ENCODE measurements around the gene VWA8. TPM values are rescaled to one million over a fixed set of nuclear protein-coding genes. Genes with fewer than 3 reads are reported as not detected.
A peak's percentile ranks its signal among the peaks of the same experiment; 100 is the strongest.
"Not testable (repeated sequence)": the region's sequence is repeated elsewhere in the genome, so short reads cannot be mapped to it uniquely, and the experiment has no call there.

The VWA8 gene
- total RNA-seq, 1 experiment from 2014 or later, result 8.4 TPM

DNA sequence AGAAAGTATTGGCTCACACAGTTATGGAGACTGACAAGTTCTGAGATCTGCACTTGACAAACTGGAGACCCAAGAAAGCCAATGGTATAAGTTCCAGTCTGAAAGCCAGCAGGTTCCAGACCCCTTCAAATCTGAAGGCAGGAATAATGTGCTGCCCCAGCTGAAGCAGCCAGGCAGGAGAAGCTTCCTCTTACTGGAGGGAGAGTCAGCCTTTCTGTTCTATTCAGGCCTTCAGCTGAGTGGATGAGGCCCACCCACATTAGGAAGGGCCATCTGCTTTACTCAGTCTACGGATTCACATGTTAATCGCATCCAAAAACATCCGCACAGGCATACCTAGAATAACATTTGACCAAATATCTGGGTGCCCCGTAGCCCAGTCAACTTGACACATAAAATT is 8.2 kb upstream of the VWA8 start:
- DNase-seq (ENCODE audit: low read depth), result no peak

DNA sequence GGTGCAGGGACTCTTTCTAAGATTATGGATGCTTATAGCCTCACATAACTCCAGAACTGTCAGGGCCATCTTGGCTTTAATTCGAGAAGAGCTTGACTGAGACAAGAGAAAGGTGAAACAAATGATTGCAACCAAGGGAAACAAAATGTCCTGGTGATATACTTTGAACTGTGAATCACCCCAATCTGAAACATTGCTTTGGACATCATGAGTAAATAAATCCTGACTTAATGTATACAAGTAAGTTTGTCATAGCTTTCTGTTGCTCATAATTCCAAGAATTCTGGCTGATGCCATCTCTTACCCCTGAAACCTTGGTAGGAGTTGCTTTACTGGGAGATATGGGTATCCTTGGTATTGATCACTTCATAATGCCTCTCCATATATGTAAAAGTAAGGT is 5.8 kb upstream of the VWA8 start:
- no peak for DNase-seq (ENCODE audit: low read depth)

DNA sequence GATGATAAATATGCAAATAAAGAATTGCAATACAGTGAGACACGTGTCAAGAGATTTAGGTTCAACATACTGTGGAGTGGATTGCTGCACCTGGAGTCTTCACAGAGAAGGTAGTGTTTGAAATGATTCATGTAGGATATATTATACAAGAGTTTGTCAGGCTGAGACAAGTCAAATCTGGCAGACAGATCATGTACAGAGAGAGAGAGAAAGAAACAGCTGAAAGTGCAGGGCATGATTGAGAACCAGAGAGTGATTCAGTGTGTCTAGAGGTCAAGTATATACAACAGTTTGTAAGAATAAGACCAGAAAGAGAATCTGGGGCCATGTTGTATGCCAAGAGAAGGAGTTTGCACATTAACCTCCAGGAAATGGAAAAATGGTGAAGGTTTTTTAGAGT is 2.1 kb upstream of the VWA8 start:
- peak; percentile 37 for DNase-seq (ENCODE audit: low read depth)

DNA sequence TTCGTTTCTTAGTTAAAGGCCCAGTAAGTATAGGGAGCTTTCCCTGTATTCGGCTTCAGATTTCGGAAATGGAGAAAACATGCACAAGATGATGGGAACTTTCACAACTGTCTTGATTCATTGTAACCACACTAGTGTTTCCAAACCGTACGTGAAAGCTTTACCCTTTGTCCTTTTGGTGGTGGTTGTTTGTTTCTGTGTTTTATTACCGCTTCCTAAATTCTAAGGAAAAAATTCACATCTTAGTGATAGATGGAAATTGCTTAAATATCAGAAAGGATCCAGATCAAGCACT is 504 bp upstream of the VWA8 start:
- no peak for DNase-seq (ENCODE audit: low read depth)

DNA sequence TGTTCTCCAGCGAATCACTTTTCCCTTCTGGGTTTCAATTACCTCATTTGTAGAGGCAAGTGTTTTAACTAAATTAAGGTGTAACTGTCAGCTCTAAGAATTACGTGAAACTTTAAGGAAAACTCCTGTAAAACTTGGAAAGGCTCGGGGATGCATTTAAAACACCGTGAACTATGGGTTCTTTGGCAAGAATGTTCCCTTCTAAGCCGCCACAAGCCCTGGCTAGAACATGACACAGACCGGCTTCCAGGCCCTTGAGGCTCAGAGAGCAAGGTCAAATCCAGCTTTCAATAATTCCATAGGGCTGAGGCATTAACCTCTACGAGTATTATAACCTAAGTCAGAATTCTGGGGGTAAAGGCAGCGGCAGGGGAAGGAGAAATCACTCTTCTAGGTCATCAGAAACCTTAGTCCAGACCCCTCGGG is 685 bp downstream of the VWA8 start:
- peak; percentile 29 for DNase-seq (ENCODE audit: low read depth)

DNA sequence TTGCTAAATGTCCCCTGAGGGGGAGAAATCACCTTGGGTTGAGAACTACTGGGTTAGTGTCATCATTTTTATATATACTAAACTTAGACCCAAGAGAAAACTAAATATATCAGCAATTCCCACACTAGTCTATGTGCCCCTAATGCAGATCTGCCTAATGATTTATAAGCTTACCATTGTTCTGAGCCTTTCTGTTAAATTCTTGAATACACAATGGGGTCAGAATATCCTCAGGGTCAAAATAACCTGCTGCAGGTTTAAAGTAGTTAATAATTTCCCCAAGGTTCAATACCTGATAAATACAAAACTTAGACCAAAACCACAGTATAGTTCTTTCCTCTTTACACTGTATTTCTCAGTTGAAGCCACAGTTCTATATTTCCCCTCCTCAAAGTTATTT is 4.6 kb downstream of the VWA8 start:
- DNase-seq (ENCODE audit: low read depth), result no peak

DNA sequence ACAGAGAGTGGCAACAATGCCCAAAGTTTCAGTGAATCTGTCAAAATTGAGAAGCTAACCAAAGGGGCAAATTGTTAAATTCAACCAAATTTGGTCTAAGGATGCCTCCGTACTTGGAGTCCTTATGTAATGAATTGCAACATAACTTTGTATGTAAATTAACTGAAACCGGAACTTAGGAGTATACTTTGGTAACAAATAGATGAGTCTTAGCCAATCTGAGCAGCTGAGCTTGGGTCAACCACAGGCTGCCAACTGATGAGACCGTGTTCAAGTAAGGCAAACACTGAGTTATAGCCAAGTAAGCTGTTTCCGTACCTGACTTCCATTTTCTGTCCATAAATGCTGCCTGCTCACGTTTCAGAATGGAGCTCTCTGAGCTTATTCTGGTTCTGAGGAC is 5.3 kb downstream of the VWA8 start:
- no peak for DNase-seq (ENCODE audit: low read depth)

DNA sequence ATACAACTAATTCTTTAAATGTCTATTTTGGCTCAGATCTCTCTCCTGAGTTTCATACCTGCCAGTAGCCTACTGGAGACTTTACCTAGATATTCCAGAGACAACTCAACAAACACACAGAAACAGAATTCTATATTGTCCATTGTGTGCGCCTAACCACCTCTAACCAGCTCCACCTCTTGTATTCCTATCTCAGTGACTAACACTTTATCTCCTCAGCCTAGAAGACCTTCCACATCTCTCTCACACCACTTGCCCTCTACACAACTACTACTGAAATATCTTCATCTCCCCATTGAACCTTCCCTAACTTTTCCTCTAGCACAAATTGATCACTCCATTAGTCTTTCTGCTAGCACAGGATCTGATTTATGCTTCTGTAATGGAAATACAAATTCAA is 6.7 kb downstream of the VWA8 start:
- no peak for DNase-seq (ENCODE audit: low read depth)

DNA sequence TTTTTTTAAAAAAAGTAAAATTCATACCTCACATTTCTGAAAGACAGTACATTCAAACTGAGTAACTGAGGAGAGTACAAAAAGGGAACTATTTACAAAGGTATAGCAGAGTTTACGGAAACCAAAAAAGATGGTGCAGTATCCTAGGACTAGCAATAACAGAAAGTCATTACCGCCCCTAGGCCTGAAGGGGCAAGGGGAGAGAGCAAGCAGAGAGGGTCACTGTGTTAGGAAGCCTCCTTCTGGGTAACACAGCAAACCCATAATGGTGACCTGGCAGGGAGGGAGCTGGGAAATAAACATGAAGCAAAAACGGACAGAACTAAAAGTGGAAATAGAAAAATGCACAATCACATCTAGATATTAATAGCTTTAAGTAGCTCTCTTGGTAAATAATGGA is 8.2 kb downstream of the VWA8 start:
- DNase-seq (ENCODE audit: low read depth), result no peak

DNA sequence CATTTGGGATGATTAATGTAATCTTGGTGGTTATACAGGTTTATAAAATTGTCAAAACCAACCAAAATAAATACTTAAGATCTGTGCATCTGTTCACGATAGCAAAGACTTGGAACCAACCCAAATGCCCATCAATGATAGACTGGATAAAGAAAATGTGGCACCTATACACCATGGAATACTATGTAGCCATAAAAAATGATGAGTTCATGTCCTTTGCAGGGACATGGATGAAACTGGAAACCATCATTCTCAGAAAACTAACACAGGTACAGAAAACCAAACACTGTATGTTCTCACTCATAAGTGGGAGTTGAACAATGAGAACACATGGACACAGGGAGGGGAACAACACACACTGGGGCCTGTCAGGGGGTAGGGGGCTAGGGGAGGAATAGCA is 11.8 kb downstream of the VWA8 start:
- not testable (repeated sequence) for DNase-seq (ENCODE audit: low read depth)

DNA sequence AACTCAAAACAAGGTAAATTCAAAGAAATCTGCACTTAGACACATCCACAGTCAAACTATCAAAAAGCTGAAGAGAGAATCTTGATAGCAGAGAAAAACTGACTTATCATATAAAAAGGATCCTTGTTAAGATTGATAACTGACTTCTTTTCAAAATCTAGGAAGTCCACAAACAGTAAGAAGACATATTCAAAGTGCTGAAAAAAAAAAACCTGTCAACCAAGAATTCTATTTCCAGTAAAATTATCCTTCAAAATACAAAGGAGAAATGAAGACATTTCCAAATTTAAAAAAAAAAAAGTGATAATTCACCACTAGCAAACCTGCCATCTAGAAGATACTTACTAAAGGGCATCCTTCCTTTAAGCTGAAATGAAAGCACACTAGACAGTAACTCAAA is 15.0 kb downstream of the VWA8 start:
- no peak for DNase-seq (ENCODE audit: low read depth)

DNA sequence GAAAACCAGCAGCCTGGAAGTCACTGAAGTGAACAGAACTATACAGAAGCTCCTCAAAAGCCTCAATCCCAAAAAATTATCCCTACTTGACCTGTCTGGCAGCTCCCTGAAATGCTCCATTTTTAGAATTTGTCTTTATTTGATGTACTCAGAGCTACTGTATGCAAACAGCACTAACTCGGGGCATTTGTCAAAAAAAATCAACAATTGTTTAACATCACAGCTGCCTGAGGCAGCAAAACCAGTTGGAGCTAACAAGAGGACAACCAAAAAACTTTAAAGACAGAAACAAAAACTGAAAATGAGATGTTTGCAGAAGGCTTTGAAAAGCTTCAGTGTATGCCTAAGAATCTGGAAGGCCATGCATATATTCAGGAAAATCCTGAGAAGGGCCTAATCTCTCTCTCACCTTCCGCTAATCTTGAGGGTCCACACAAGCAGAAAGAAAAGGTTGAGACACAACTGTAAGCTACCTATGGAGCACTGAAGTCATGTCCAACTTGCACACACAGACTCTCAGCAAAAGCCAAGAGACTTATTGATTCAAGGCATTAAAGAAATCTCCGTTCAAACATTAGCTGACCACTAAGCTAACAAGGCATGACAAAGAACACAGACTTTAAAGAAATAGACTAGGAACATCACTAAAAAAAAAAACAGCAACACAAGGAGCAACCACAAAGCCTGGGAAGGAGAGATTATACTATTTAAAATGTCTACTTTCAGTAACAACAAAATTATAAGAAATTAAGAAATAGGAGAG is 16.1 kb downstream of the VWA8 start:
- DNase-seq (ENCODE audit: low read depth), result no peak

DNA sequence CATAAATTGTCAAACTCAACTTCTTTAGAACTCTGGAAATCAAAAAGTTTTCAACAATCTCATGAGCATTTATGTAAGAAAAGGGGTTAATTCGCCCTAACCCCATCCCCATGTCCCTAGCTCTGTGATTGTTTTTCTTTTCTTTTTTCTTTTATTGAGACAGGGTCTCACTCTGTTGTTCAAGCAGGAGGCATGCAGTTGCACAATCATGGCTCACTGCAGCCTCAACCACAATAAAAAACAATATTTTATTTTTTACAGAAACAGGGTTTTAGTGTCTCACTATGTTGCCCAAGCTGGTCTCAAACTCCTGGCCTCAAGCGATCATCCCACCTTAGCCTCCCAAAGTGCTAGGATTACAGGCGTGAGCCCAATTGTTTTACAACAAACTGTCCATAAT is 16.7 kb downstream of the VWA8 start:
- no peak for DNase-seq (ENCODE audit: low read depth)

DNA sequence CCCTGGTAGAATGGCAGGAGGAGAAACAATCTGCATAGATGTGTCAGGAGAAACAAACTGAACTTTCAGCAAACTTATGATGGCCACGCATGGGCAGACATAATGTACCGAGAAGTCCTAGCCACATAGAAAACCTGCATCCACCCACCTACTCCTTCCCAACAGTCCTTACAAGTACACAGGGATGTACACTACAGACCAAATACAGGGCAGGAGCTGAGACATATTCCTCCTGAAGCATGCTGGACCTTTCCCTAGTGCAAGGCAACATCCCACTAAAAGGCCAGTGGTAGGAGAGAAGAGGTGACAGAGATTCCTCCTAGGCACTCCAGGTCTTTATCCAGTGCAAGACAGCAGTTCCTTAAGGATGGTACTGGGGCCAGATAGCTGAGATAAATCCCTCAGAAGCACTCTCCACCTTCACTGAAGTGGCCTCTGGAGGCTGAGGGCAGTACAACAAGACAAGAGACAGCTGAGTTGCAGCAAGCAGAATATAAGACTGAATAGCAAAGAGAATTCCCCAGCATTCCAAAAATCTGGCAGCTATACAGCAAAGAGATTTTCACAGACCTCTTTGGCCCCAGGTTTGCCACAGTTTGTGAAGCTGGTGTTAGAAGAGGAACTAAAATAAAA is 18.3 kb downstream of the VWA8 start:
- peak; percentile 48 for DNase-seq (ENCODE audit: low read depth)

DNA sequence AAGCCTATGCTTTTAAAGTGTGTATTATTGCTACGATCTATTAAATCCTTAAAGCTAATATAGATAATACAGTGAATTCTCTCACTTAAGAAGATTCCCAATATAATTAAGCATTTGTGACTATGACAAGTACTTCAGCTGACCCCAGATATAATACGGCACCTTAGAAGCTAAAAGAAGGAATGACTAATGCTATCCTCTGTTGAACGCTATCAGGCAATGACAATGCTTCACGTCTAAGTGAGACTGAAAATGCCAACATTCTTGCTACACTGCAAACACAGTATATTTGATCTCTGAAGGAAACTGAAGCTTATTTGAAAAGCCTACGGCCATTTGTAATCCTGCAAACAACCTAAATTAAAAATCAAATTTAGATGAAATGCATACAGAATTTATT is 19.7 kb downstream of the VWA8 start:
- no peak for DNase-seq (ENCODE audit: low read depth)

DNA sequence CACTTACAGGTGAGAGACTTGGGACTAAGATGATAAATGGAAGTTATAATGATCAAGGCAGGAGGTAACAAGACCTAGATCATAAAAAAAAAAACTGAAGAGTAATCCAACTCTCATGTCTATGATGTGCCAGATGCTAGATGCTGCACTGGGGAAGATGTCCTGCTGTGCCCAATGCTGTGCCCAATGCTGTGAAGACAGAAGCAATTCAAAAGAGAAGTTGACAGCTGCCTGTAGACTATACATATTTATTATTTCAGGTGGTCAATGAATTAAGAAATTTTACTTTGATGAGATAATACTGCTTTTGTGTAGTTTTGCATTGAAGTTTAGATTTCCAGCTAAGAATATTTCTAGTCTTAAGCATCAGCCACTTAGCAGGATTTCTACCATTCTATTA is 21.5 kb downstream of the VWA8 start:
- no peak for DNase-seq (ENCODE audit: low read depth)

DNA sequence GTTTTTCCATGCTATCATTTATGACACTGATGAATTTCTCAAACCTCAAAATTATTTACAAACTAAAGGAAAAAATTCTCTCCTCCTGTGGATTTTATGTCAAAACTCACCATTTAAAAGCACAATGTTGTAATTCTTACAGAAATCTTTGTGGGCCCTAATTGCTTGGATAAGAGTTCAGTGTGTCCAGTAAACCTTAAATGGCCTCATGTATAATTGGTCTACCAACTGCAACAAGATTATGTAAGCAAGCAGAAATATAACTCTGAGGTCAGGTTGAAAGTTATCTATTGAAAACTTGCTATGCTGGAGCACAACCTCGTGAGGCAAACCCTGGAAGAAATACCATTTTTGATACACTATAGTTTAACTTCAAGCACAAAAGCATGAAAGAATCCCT is 22.0 kb downstream of the VWA8 start:
- no peak for DNase-seq (ENCODE audit: low read depth)

DNA sequence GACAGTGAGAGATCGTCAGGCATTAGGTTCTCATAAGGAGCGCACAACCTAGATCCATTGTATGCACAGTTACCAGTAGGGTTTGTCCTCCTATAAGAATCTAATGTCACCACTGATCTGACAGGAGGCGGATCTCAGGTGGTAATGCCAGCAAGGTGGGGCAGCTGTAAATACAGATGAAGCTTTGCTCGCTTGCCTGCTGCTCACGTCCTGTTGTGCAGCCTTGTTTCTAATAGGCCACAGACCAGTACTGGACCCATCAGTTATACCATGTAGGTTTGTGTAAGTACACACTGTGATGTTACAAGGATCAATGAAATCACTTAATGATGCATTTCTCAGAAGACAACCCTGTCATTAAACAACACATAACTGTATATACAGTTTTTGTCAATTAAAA is 23.5 kb downstream of the VWA8 start:
- DNase-seq (ENCODE audit: low read depth), result no peak

DNA sequence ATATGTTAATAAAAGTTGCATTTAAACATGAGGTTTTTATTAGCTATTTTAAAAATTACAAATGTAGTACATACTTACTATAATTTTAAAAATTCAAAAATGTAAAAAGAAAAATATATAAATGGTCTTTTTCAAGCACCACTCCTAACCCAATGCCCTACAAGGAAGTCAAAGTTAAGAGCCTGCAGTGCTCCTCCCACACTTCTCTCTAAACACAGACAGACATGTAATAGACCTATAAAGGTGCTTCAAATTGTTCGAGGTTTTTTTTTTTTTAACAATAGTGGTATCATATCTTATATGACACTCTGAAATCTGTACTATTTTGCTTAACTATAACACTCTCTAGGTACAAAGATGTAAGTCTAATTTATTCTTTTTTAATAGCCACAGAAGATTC is 25.4 kb downstream of the VWA8 start:
- DNase-seq (ENCODE audit: low read depth), result no peak

DNA sequence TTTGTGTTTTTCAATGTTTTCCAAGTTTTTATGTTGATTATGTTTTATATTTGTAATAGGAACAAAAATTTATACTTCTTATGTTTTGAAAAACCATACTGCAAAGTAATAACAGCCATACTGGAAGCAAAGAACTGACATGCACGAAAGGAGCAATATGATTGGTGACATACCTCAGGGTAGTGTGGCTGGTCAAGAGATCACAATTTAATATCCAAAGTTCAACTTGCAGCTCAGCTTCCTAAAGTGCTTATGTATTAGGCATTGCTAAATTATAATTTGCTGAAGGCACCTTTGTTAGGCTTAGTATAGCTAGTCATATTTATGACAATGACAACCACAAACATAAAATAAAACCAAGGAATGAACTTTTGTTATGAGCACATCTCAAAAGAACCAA is 25.9 kb downstream of the VWA8 start:
- DNase-seq (ENCODE audit: low read depth), result no peak

DNA sequence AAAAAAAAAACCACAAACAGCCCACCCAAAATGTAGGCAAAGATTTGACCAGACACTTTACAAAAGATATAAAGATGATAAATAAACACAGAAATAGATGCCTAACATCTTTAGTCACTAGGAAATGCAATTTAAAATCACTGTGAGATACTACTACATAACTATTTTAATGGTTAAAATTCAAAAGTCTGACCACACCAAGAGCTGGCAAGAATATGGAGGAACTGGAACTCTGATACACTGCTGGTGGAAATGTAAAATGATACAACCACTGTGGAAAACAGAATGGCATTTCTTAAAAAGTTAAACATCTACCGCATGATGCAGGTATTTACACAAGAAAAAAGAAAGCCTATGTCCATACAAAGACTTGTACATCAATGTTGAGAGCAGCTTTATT is 26.8 kb downstream of the VWA8 start:
- DNase-seq (ENCODE audit: low read depth), result no peak

DNA sequence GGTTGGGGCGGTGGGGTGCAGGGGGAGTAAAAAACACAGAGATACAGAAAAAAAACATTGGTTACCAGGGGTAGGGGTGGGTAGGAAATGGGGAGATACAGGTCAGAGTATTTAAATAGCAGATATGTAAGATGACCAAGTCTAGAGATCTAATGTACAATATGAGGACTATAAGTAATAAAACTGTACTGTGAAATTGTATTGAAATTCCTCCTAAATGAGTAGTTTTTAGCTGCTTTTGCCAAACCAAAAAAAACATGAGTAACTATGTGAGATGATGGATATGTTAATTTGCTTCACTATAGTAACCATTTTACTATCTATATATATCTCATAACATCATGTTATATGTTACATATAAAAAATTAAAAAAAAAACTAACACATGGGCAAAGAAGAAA is 29.6 kb downstream of the VWA8 start:
- peak; percentile 11 for DNase-seq (ENCODE audit: low read depth)

DNA sequence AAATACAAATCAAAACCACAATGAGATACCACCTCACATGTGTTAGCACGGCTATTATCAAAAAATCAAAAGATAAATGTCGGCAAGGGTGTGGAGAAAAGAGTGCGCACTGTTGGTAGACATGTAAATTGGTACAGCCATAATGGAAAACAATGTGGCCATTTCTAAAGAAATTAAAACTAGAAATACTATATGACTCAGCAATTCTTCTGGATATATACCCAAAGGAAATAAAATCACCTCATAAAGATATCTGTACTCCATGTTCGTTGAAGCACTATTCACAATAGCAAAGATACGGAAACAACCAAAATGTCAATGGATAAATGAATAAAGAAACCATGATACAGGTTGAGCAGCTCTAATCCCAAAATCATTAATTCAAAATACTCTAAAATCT is 30.8 kb downstream of the VWA8 start:
- DNase-seq (ENCODE audit: low read depth), result no peak

DNA sequence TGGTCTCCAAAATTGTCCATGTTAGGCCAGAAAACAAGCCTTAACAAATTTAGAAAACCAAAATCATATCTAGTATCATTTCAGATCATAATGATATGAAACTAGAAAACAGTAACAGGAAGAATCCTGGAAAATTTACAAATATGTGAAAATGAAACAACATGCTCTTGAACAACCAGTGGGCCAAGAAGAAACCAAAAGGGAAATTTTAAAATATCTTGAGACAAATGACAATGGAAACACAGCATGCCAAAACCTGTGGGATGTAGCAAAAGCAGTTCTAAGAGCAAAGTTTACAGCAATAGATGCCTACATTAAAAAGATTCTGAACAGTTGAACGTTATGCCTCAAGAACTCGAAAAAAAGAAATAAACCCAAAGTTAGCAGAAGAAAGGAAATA is 32.6 kb downstream of the VWA8 start:
- no peak for DNase-seq (ENCODE audit: low read depth)

Data from LHCN-M2 (cell line).